AG09319 (cell line): Measurements from ENCODE around the gene CDH23.
A peak's percentile ranks its signal among the peaks of the same experiment; 100 is the strongest.

Experiments used
- DNase-seq: peaks from one replicate; pipeline ENCODE4 v3.0.0-alpha.2; 2010; ENCODE audit warnings: low read depth; ENCODE audit errors: extremely low read depth
- TF ChIP-seq, protein P1 (sequence below): IDR thresholded peaks from 2 replicates; pipeline ENCODE4 v1.5.1; 2011; ENCODE audit warnings: low read depth, mild to moderate bottlenecking, inconsistent platforms, low read length, moderate library complexity

Gene CDH23

DNA sequence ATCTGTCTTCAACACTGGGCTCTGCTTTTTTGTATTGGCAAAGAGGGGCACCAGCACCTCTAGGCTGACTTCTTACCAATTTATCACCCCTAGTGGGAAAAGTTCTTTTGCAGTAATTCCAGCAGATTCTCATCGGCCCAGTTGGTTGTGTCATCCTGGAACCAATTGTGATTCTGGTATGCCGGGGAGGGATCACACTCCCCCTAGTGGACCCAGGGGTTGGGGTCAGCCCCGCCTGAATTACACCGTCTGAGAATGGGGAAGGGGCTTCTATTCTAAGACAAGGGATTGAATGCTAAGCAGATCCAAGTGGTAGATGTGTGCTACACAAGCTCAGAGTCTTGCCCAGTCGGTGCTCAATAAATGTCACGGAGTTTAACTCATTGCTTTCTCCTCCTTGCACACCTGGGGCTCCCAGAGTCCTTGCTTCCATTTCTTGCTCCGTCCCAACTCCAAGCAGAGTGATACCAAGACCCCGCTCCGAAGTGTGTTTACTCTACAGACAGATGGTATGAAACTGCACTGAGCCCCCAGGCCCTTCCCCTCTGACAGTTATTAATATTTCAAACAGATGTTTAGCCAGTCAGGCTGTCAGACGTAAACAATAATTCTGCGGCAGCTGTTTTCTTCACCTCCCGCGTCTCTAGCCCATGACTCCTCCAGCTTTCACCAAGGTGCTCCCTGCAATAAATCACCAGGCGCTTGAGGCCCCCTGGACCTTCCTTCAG is 251.0 kb downstream of the CDH23 start:
- no peak for DNase-seq
- TF ChIP-seq, protein P1, sequence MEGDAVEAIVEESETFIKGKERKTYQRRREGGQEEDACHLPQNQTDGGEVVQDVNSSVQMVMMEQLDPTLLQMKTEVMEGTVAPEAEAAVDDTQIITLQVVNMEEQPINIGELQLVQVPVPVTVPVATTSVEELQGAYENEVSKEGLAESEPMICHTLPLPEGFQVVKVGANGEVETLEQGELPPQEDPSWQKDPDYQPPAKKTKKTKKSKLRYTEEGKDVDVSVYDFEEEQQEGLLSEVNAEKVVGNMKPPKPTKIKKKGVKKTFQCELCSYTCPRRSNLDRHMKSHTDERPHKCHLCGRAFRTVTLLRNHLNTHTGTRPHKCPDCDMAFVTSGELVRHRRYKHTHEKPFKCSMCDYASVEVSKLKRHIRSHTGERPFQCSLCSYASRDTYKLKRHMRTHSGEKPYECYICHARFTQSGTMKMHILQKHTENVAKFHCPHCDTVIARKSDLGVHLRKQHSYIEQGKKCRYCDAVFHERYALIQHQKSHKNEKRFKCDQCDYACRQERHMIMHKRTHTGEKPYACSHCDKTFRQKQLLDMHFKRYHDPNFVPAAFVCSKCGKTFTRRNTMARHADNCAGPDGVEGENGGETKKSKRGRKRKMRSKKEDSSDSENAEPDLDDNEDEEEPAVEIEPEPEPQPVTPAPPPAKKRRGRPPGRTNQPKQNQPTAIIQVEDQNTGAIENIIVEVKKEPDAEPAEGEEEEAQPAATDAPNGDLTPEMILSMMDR = peak; percentile 38

DNA sequence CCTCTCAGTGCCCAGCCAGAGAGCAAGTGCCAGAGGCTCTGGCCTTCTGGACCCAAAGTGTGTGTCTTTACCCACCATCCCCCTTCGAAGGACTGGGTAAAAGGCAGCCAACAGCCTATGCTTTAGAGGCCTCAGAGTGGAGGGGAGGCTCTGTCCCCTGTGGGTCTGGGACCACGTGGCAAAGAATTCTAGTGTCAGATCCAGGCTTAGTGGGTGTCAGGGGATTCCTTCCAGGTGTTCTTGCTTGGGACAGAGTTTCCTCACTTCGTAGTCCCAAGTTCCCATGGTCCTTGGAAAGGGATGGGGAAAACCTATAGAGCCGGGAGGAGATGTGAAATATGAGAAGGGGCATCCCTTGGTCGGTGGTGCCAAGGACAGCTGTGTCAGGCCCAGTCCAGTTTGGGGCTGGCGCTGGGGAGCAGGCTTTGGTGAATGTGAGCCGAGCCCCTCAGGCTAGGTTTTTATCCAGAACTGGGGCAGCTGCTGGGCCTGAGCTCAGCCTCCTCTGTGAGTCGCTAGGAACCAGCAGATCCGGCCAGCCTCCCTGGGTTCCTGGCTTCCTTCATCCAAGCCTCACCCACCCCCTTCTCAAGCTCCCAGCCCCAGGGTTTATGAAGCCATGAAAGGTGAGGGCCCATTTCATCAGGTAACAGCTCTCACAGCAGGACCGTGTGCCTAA is 251.7 kb downstream of the CDH23 start:
- DNase-seq = no peak
- TF ChIP-seq, protein P1 = no peak

DNA sequence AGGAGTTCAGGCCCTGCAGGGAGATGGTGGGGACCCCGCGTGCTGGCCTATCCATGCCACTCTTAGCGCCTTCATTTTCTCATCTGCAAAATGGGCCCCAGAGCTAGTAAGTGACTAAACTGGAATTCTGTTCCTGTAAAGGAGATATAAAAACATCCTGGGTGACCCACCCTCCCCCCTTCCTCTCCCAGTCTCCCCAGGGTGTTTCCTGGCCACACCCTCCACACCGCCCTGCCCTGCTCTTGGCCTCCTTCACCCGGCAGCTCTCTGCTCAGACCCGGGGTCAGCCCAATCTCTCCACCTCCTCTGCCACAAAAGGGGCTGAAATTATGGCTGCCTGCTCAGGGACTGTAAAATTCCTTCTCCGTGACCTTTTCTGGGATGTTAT is 252.2 kb downstream of the CDH23 start:
- TF ChIP-seq, protein P1 = no peak
- DNase-seq = no peak

DNA sequence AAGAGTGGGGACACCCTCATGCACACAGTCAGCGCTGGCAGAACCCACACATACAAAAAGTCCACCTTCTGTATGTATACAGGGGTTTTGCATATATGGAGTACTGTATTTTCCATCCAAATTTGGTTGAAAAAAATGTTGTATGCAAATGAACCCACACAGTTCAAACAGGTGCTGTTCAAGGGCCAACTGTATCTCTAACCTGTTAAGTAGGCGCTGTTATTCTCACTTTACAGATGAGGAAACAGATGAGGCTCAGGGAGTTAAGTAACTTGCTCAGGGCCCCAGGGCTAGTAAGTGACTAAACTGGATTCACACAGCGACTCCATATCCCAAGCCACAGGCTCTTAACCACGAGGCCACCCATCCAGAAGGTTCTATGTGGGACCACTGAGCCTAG is 252.9 kb downstream of the CDH23 start:
- no peak for DNase-seq
- TF ChIP-seq, protein P1 = no peak

DNA sequence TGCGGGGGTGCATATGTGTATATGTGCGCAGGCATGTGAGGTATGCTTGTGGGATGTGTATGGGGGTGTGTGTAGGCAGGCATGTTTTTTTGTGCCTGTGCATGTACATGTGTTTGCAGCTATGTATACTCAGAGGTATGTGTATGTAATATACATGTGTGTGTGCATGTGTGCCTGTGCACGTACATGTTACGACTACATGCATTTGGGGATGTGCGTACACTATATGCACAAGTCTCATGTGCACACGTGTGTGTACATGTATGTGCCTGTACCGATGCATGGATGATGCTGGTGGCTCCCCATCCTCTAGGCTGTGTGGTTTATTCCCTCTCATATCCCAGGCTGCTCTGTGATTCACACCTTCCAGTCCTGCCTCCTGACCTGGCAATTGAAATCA is 253.7 kb downstream of the CDH23 start:
- TF ChIP-seq, protein P1 = no peak
- DNase-seq = no peak

DNA sequence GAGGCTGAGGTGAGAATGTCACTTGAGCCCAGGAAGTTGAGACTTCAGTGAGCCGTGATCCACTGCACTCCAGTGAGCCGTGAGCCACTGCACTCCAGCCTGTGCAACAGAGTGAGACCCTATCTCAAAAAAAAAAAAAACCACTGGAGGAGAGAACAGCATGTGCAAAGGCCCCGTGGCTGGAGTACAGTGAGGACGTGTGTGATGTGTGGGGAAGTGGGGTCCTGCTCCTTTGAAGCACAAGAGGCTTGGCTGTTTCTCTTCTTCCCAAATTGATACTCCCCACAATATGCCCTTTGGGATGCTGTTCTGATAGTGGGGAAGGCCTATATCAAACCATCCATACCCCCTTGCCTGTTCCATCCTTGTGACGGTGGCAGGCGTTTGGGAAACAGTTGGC is 254.7 kb downstream of the CDH23 start:
- TF ChIP-seq, protein P1 = no peak
- no peak for DNase-seq

DNA sequence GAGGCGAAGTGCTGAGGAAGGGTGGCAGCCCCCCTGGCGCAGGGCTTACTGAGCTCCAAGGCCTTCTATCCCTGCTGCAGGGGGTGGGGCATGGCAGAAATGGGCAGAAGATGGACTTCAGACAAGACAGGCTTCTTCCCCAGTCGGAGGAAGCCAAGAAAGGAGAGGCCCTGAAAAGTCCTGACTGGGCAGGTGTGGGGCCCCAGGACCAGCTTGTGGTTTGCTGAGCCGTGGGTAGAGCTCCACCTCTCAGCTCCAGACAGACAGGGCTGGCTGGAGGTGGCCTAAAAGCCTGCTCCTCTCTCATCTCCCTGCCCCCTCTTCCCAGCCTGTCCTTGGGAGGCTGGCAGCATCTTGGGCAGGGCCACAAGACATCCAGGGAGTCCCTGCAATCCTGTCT is 255.2 kb downstream of the CDH23 start:
- TF ChIP-seq, protein P1 = no peak
- no peak for DNase-seq
